ENCODE data around the gene PROX2.

- no peak for TF ChIP-seq CTCF (IDR thresholded peaks at IDR 0.05)
- no peak for TF ChIP-seq POLR2A (IDR thresholded peaks at IDR 0.05)
Measured at GRCh38 chr14:74917178-74917543, 41.2 kb upstream of the PROX2 start.

All from adrenal gland (tissue), 5 donors.